GM18951 (cell line): ENCODE results near the gene B4GALT1.

Experiments
- POLR2A ChIP-seq: IDR thresholded peaks from 4 replicates; pipeline ENCODE4 v1.6.1; 2011; ENCODE audit warnings: mild to moderate bottlenecking; ENCODE audit not compliant: insufficient read length, insufficient read depth; ENCODE audit errors: extremely low read depth
- in situ Hi-C: fragments of 300-500 bp; cut with MboI; formaldehyde crosslinking; loops from one replicate; pipeline ENCODE4 v1.12.0; 2022; ENCODE audit warnings: low sequenced_read_pairs, mixed read lengths, inconsistent platforms; ENCODE audit not compliant: unreplicated experiment

B4GALT1 gene

DNA sequence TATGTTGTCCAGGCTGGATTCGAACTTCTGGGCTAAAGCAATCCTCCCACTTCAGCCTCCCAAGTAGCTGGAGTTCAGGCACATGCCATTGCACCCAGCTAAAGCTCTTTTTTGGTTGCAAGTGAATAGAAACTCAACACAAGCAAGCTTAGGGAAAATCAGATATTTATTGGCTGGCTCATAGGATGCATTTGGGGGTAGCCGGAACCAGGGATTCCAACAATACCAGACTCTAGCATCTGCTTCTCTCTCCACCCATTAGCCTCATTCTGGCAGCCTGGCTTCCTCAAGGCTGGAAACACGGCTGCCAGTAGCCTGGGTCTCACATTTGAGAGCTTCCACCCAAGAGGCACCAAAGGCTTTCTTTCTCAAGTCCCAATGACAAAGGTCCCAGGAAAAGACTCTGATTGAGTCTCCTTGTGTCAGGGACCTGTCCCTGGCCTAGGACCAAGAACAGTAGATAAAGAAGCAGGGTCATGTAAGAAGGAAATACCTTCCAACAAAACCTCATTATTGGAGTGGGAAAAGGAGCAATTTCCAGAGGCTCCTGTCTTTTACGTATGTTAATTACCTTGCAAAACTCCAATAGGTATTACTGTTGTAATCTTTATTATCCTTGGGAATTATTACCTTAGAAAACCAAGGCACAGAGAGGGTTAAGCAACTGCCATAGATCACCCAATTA lies 23.0 kb upstream of the B4GALT1 start:
- in situ Hi-C loops: no loop called here
- no peak for TF ChIP-seq POLR2A

DNA sequence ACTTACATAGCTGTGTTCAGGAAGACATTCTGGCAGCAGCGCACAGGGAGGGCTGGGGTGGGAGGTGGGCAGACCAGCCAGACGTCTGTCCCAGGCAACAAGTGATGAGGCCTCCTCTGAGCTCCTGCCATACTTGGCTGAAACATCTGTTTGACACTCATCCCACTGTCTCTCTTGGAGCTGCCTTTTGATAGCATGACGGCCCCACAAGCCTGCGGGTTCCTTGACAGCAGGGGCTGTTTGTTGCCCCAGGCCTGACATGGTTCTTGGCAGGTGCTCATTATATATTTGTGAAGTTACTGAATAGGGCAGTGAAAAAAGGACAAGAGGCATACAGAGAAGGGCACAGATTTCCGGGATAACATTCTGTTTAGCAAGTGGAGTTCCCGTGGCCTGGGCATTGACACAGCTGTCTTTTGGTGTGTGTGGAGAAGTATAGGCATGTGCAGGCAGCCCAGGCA lies 22.2 kb upstream of the B4GALT1 start:
- in situ Hi-C loops: no loop called here
- TF ChIP-seq POLR2A: no peak

DNA sequence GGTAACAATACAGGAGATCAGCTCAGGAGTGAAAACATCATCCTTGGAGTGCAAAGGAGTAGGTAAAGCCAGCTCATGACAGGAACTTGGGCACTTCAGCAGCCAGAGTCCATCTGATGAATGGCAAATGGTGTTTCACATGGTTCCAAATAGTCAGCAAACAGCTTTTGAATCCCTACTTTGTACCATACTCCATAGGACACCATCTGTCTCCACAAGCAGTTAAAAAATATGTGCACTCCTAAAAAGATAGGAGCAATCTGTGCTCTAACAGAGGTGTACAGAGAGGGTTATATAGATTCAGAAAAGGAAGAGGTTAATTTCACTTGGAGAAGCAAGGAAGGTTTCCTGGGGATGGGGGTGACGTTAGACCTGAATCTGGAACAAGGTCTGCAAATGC lies 21.6 kb upstream of the B4GALT1 start:
- TF ChIP-seq POLR2A: no peak
- in situ Hi-C loops: no loop called here

DNA sequence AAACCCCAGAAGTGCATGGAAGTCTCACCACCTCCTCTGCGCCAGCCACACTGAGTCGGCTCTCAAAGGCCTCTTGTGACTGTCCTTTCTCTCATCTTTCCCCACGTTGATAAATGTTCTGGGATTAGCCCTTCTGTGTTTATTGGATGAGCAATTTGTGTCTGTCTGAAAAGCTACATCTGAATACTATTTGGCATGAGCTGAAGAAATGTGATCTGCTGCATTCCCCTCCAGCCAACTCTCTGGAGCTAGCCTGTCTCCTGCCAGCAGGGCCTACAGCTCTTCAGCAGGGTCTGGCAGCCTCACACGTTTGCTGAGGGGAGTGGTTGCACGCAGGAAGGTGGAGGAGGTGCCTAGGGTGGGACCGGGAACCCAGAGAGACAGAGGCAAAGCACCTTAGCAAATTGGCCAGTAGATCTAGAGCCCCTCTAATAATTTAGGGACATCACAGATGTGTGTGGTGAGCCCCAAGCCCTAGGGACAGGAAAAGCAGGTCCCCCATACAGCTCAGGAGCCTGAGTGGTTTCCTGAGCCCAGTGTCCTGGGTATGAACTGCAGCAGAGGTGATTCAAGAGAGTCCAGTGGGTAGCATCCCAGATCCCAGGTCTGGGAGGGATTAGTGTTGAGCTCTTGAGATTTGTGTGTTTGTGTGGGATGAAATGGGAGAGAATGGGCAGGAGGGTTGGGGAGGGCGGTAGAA lies 20.5 kb upstream of the B4GALT1 start:
- no peak for TF ChIP-seq POLR2A
- in situ Hi-C loops: no loop called here

DNA sequence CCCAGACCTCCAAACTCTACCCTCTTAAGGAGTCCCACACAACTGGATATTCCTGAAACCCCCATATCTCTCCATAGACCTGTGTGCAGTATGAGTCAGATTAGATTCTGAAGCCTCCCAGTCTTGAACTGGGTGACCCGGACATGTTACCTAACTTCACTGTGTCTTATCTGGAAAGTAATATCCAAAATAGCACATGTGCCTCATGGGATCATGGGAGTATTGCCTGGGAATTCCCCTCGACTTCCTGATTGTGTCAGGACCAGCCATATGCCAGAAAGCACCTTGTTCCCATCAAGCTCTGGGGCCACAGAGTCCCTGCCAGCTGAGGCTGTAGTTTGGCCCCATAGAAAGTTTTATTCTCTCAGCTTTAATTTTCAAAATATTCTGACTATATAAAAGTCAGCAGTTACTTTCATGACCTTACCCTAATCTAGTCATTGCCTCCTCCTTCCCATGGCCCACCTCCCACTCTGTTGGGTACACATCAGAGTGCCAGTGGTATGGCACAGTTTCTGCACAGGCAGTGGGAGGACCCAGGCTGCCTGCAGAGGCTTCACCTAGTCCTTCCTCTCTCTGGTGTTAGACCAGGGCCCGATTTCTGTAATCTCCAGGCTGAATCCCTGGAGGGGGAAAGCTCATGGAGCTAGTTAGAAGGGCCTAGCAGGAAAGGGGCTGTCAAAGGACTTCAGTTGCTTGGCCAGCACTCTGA lies 19.5 kb upstream of the B4GALT1 start:
- in situ Hi-C loops: no loop called here

DNA sequence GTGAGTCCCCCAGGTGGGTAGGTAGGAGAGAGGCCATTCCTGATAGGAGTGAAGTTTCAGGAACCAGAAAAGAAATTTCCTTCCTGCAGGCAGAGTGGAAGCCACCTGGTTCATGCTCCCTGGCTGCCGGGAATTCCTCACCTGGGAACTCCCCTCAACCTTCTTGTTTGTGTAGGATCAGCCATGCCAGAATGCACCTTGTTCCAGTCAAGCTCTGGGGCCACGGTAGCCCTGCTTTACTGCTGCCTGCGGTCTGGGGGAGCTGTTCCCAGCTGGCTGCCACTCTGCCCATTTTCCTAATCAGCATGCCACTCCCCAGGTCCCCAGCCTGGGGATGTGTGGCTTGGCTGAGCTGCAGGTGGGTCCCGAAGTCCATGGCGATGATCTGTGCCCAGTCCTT lies 18.7 kb upstream of the B4GALT1 start:
- in situ Hi-C loops: no loop called here
- TF ChIP-seq POLR2A: no peak

More for the DNA sequence above, 19.5 kb upstream of the B4GALT1 start:
- no peak for TF ChIP-seq POLR2A

DNA sequence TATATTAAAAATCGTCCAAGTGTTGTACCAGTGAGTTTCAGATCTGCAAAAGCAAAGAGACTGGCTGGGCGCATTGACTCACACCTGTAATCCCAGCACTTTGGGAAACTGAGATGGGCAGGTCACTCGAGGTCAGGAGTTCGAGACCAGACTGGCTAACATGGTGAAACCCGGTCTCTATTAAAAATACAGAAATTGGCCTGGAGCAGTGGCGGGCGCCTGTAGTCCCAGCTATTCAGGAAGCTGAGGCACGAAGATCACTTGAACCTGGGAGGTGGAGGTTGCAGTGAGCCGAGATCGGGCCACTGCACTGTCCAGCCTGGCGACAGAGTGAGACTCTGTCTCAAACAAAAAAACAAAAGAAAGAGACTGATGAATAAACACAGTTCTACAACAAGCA lies 18.3 kb upstream of the B4GALT1 start:
- no peak for TF ChIP-seq POLR2A
- in situ Hi-C loops: no loop called here

DNA sequence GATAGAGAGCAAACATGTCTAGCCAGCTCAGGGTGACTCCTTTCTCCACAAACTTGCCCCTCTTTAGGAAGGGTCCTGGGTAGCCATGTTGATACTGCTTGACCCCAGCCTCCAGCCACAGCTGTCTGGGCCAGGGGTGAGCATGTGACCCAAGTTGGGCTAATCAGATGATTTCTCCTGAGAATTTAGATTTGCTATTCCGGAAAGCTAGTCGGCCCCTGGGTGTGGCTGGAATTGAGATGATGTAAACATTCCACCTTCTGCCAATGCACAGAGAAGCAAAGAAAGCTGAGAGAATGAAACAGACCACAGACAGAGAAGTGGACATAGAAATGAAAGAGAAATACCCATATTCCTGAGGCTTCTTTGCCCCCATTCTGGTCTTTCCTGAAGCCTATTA lies 17.8 kb upstream of the B4GALT1 start:
- in situ Hi-C loops: no loop called here
- no peak for TF ChIP-seq POLR2A

DNA sequence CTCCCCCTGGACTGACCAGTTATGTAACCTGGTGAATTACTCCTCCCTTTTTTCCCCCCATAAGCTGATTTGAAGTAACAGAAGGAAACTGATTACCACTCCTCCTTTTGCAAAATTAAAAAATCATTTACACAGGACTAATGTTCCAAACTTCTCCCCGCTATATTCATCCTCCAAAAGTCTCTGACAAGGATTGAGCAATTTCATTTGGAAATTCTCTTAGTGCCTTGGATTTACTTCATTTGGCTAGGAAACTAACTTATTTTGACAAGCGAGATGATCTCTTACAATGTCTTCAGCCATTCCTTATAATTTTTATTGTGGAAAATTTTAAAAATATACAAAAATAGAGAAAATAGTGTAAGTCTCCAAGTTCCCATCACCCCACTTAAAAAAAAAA lies 15.4 kb upstream of the B4GALT1 start:
- in situ Hi-C loops: no loop called here

DNA sequence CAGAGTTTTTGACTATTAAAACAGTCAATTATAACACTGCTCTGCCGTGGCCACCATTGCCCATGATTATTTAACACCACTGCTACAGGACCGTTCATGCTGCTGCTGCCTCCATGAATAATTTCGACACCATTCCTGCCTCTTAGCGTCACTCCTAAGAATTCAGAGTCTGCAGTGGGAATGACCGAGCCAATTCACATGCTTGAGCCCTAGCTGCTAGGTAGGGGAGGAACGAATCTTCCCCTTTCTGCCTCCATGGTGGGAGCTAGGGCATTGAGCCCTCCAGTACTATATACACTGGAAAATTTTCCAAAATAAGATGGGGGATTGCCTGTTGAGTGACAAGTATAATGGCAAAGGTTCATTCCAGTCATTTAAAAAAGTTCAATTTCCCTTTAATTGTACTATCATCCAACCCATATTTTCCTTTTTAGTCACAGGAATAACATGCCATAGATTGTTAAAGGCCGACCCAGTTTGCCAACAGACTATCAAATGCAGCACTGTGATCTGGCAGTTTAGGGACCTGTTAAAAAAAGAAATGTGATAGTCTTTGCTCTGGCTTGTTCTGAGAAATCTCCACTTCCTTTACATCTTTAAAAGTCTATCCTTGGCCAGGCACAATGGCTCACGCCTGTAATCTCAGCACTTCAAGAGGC lies 13.5 kb upstream of the B4GALT1 start:
- TF ChIP-seq POLR2A: no peak
- in situ Hi-C loops: no loop called here

More for the DNA sequence above, 15.4 kb upstream of the B4GALT1 start:
- no peak for TF ChIP-seq POLR2A

DNA sequence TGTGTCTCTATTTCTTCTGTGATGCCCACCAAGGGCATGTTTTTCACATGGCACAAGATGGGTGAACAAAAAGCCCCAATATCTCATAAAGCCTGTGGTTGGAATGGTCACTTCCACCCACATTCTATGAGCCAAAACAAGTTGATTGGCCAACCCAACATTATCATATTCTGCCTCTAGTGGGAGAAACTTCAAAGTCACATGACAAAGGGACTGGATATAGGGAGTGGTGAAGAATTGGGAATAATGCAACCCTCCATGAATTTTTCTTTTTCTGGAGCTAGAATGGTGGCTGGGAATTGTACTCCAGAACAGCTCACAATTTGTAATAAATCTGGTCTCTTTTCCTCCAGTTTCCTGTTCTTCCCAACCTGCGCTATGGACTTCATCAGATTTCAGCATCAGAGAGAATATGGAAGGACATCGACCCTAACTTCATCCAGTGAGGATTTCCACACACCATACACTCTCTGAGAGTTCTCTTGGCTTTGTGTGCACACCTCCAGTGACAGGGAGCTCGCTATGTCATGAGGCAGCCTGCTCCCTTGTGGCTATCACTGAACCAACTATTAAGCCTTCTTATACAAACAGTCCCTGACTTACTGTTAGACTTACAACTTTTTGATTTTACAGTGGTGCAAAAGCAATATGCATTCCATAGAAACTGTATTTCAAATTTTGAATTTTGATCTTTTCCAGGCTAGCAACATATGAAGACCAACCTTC lies 12.0 kb upstream of the B4GALT1 start:
- TF ChIP-seq POLR2A: no peak
- in situ Hi-C loops: no loop called here

DNA sequence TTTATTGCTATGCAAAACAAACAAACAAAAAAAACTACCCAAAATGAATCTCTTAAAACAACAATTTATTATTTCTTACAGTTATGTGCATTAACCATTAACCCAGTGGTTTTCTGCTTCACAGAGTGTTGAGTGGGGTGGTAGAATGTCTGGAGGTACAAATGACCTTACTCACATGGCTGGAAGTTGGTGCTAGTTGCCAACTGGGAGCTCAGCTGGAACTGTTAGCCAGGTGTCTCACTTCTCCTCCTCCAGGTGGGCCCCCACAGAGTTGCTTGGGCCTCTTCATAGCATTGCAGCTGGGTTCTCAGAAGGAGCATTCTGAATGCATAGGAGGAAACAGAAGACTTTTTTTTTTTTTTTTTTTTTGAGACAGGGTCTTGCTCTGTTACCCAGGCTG lies 10.5 kb upstream of the B4GALT1 start:
- in situ Hi-C loops: no loop called here
- no peak for TF ChIP-seq POLR2A

DNA sequence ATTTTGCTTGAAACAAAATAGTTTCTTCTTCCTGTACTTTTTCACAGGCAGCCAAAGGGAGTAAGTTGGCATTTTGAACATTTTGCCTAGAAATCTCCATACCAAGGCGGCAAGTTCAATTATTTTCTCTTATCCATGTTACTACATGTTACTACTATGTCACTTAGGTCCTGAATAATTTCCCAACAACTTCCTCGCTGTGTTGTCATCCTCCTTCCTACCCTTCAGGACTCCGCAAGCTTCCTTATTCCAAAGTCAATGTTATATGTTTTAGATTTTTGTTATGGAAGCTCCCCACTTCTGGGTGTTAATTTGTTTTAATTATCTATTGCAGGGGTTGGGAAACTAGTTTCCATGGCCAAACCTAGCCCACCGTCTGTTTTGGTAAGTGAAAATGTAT lies 9.9 kb upstream of the B4GALT1 start:
- in situ Hi-C loops: no loop called here
- TF ChIP-seq POLR2A: no peak
